Measurements from ENCODE around the gene CRHR1.

CRHR1 gene

GRCh38 chr17:45771271-45771959, 12.7 kb upstream of the CRHR1 start:
- TF ChIP-seq RAD21 (IDR thresholded peaks at IDR 0.05; ENCODE audit: low read depth): no peak
- TF ChIP-seq TCF12 (IDR thresholded peaks at IDR 0.05; ENCODE audit: low read depth): no peak
- TF ChIP-seq, protein P1, sequence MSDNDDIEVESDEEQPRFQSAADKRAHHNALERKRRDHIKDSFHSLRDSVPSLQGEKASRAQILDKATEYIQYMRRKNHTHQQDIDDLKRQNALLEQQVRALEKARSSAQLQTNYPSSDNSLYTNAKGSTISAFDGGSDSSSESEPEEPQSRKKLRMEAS (IDR thresholded peaks at IDR 0.05): no peak
- no peak for TF ChIP-seq YY1 (IDR thresholded peaks at IDR 0.05; ENCODE audit: low read depth)
- TF ChIP-seq EP300 (IDR thresholded peaks at IDR 0.05; ENCODE audit: borderline replicate concordance): no peak
- no peak for TF ChIP-seq ZBTB7A (IDR thresholded peaks at IDR 0.05; ENCODE audit: low read depth)
- no peak for TF ChIP-seq CREB1 (IDR thresholded peaks at IDR 0.05; ENCODE audit: low read depth)
- TF ChIP-seq EGR1 (IDR thresholded peaks at IDR 0.05): no peak
- no peak for TF ChIP-seq CEBPB (IDR thresholded peaks at IDR 0.05)
- TF ChIP-seq, protein P2, sequence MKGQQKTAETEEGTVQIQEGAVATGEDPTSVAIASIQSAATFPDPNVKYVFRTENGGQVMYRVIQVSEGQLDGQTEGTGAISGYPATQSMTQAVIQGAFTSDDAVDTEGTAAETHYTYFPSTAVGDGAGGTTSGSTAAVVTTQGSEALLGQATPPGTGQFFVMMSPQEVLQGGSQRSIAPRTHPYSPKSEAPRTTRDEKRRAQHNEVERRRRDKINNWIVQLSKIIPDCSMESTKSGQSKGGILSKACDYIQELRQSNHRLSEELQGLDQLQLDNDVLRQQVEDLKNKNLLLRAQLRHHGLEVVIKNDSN (IDR thresholded peaks at IDR 0.05): no peak
- TF ChIP-seq, protein P3, sequence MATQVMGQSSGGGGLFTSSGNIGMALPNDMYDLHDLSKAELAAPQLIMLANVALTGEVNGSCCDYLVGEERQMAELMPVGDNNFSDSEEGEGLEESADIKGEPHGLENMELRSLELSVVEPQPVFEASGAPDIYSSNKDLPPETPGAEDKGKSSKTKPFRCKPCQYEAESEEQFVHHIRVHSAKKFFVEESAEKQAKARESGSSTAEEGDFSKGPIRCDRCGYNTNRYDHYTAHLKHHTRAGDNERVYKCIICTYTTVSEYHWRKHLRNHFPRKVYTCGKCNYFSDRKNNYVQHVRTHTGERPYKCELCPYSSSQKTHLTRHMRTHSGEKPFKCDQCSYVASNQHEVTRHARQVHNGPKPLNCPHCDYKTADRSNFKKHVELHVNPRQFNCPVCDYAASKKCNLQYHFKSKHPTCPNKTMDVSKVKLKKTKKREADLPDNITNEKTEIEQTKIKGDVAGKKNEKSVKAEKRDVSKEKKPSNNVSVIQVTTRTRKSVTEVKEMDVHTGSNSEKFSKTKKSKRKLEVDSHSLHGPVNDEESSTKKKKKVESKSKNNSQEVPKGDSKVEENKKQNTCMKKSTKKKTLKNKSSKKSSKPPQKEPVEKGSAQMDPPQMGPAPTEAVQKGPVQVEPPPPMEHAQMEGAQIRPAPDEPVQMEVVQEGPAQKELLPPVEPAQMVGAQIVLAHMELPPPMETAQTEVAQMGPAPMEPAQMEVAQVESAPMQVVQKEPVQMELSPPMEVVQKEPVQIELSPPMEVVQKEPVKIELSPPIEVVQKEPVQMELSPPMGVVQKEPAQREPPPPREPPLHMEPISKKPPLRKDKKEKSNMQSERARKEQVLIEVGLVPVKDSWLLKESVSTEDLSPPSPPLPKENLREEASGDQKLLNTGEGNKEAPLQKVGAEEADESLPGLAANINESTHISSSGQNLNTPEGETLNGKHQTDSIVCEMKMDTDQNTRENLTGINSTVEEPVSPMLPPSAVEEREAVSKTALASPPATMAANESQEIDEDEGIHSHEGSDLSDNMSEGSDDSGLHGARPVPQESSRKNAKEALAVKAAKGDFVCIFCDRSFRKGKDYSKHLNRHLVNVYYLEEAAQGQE (IDR thresholded peaks at IDR 0.05; ENCODE audit: low read depth): no peak
- no peak for TF ChIP-seq NFIC (IDR thresholded peaks at IDR 0.05)
- TF ChIP-seq TEAD4 (IDR thresholded peaks at IDR 0.05): no peak
- no peak for TF ChIP-seq TAF1 (IDR thresholded peaks at IDR 0.05; ENCODE audit: low read depth)
- TF ChIP-seq FOXM1 (IDR thresholded peaks at IDR 0.05; ENCODE audit: borderline replicate concordance, low read depth): no peak

GRCh38 chr17:45775148-45775547, 9.0 kb upstream of the CRHR1 start:
- TF ChIP-seq, protein P2 (IDR thresholded peaks at IDR 0.05): peak; percentile 58; the same call in 1 of the 2 replicates
- no peak for TF ChIP-seq NFIC (IDR thresholded peaks at IDR 0.05)
- no peak for TF ChIP-seq EGR1 (IDR thresholded peaks at IDR 0.05)
- TF ChIP-seq, protein P1 (IDR thresholded peaks at IDR 0.05): no peak

DNA sequence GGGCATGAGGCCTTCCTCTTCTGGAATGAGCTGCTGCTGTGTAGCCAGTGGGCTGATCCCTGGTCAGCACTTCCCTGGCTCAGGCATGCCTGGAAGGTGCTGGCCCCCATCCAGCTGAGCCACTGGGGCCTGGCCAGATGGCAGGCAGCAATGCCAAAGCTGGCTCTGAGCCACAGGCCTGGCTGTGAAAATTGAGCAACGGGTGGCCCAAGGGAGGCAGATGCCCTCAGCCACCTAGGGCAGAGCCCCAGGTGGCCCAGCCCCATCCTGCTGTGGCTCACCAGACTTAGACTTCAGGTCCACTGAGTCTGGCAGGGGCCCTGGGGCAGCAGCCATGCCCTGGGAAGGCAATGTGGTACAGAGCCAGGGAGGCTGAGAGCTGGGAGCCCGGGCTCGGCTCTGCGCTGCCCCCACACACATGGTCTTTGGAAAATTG, 8.5 kb upstream of the CRHR1 start:
- peak; percentile 99 for TF ChIP-seq NFIC (IDR thresholded peaks at IDR 0.05)
- TF ChIP-seq, protein P3 (IDR thresholded peaks at IDR 0.05; ENCODE audit: low read depth): 0 out of 2 replicates have a peak, but pooled peaks have one; percentile 11
- peak; percentile 94 for TF ChIP-seq TCF12 (IDR thresholded peaks at IDR 0.05; ENCODE audit: low read depth)
- TF ChIP-seq CREB1 (IDR thresholded peaks at IDR 0.05; ENCODE audit: low read depth): no peak
- TF ChIP-seq, protein P1 (IDR thresholded peaks at IDR 0.05): peak; percentile 0; the same call in 1 of the 2 replicates
- peak; percentile 92 for TF ChIP-seq CEBPB (IDR thresholded peaks at IDR 0.05)
- TF ChIP-seq TEAD4 (IDR thresholded peaks at IDR 0.05): peak; percentile 82
- no peak for TF ChIP-seq TAF1 (IDR thresholded peaks at IDR 0.05; ENCODE audit: low read depth)
- peak; percentile 6; the same call in 1 of the 2 replicates for TF ChIP-seq RAD21 (IDR thresholded peaks at IDR 0.05; ENCODE audit: low read depth)
- peak; percentile 83 for TF ChIP-seq FOXM1 (IDR thresholded peaks at IDR 0.05; ENCODE audit: borderline replicate concordance, low read depth)
- TF ChIP-seq EP300 (IDR thresholded peaks at IDR 0.05; ENCODE audit: borderline replicate concordance): peak; percentile 90

DNA sequence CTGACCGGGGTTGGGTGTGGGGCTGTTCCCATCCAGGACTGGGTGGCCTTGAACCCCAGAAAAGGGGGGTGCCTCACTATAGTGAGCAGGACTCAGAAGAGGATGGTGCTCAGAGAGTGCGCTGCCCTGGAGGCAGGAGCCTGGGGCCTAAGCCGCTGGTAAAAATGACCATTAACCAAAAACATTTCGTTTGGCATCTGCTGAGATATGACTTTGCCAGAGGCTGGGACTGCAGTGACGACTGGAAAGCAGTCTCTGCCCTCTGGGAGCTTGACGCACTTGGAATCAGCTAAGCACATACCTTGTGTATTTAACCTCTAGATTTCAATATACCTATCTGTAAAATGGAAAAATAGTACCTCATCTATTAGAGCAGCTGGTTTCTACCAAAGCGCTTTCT, 7.2 kb upstream of the CRHR1 start:
- TF ChIP-seq NFIC (IDR thresholded peaks at IDR 0.05) (no peak), TEAD4 (IDR thresholded peaks at IDR 0.05) (no peak), FOXM1 (IDR thresholded peaks at IDR 0.05; ENCODE audit: borderline replicate concordance, low read depth) (no peak), TCF12 (IDR thresholded peaks at IDR 0.05; ENCODE audit: low read depth) (no peak), EGR1 (IDR thresholded peaks at IDR 0.05) (no peak), EP300 (IDR thresholded peaks at IDR 0.05; ENCODE audit: borderline replicate concordance) (no peak), TAF1 (IDR thresholded peaks at IDR 0.05; ENCODE audit: low read depth) (no peak), RAD21 (IDR thresholded peaks at IDR 0.05; ENCODE audit: low read depth) (no peak), ZBTB7A (IDR thresholded peaks at IDR 0.05; ENCODE audit: low read depth) (no peak), YY1 (IDR thresholded peaks at IDR 0.05; ENCODE audit: low read depth) (no peak), CEBPB (IDR thresholded peaks at IDR 0.05) (no peak), CREB1 (IDR thresholded peaks at IDR 0.05; ENCODE audit: low read depth) (no peak)
- TF ChIP-seq, protein P3 (IDR thresholded peaks at IDR 0.05; ENCODE audit: low read depth): no peak
- TF ChIP-seq, protein P2 (IDR thresholded peaks at IDR 0.05): no peak
- TF ChIP-seq, protein P1 (IDR thresholded peaks at IDR 0.05): no peak

All from Ishikawa (cell line).